ENCODE data around the gene WDFY4.

Gene WDFY4

DNA sequence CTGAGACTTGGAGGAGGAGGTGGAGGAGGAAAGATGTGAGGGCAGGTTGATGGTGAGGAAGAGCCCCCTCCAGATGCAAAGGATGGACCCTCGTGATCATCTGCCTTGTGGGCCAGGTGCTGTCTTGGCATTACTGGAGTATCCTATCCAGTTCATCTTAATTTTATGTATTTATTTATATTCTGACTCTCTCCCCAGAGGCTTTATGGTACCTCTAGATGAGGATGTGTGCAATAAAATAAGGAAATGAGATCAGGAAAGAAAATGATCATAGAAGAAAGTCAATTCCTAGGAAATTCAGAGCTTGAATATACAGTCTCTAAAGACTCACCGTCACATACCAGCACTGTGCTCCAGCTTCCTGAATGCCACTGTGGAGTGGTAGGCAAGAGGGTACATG lies 160.8 kb downstream of the WDFY4 start:
- H3K4me2 ChIP-seq, result no peak overlapping the region

DNA sequence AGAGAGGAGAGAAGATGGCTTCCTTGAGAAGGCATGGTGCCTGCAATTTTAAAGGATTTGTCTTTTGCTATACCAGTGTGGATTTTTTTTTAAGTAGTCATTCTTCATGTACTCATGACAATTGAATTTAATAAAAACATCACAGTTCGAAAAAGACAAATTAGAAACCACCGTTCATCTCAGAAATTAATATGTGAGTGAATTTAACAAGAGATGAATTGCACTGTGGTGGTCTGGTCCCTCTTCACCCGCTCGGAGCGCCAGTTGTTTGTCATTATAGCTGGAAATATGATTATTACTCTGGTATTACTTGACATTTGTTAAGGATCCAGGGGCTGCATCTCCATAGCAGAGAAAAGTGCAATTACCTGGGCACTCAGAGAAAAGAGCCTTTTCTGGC lies 163.0 kb downstream of the WDFY4 start:
- H3K9ac ChIP-seq, result no peak overlapping the region
- H3K4me3 ChIP-seq, result no peak overlapping the region
- no peaks in the 10 kb centered on the region for H3K27me3 ChIP-seq
- no peaks in the 10 kb centered on the region for H3K36me3 ChIP-seq
- H3K9me3 ChIP-seq, result no peaks in the 10 kb centered on the region
- no peaks in the 10 kb centered on the region for H4K20me1 ChIP-seq
- no peak overlapping the region for H3K4me2 ChIP-seq
- no peak for TF ChIP-seq Cebpa-rat (IDR thresholded peaks at IDR 0.05)
- H3K27ac ChIP-seq, result no peak overlapping the region
- no peaks in the 10 kb centered on the region for H3K4me1 ChIP-seq

More for the DNA sequence above, 160.8 kb downstream of the WDFY4 start:
- no peak for TF ChIP-seq Cebpa-rat (IDR thresholded peaks at IDR 0.05)
- no peak overlapping the region for H3K27ac ChIP-seq
- H3K36me3 ChIP-seq, result no peaks in the 10 kb centered on the region
- no peak overlapping the region for H3K4me3 ChIP-seq
- H3K27me3 ChIP-seq, result no peaks in the 10 kb centered on the region
- no peaks in the 10 kb centered on the region for H4K20me1 ChIP-seq
- H3K9ac ChIP-seq, result no peak overlapping the region
- H3K4me1 ChIP-seq, result no peaks in the 10 kb centered on the region
- H3K9me3 ChIP-seq, result no peaks in the 10 kb centered on the region

DNA sequence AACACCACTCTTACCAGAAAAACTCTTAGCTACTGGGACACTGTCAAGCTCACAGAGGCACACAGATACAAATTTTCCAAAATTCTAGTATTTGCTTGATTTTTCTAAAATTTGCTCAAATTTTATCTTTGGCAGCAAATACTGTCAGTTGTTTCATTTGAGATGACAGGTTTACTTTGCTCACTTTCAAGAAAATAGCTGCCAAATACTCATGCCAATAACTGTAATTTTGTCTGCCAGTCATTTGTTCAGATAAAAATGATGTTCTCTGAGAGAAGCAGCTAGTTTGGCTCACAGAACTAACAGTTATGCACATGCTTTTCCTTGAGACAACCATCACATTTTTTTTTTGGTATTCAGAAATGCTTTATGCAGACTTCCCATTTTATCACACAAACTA lies 172.2 kb downstream of the WDFY4 start:
- H3K9me3 ChIP-seq, result no peaks in the 10 kb centered on the region
- no peaks in the 10 kb centered on the region for H3K36me3 ChIP-seq
- no peaks in the 10 kb centered on the region for H3K4me1 ChIP-seq
- no peak for TF ChIP-seq Cebpa-rat (IDR thresholded peaks at IDR 0.05)
- H4K20me1 ChIP-seq, result no peaks in the 10 kb centered on the region
- no peak overlapping the region for H3K4me2 ChIP-seq
- no peak overlapping the region for H3K27ac ChIP-seq
- H3K9ac ChIP-seq, result no peak overlapping the region
- no peaks in the 10 kb centered on the region for H3K27me3 ChIP-seq
- no peak overlapping the region for H3K4me3 ChIP-seq

DNA sequence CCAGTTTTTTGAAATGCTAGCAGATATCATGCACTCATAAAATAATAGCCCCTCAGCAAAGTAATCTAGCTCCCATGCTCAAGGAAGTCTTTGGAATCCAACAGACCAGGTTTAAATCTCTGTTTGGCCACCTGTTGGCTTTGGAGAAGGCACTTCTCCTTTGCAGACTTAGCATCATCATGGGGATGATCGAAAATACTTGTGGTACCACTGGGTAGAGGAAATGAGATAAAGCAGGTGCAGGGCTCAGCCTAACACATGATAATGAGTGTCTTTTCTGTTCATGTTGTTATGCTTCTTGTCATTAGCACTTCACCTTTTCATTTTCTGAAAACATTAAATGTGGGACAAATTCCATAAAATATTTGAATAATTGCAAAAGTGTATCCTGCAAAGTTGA lies 187.6 kb downstream of the WDFY4 start:
- no peak overlapping the region for H3K4me2 ChIP-seq
- H4K20me1 ChIP-seq, result no peaks in the 10 kb centered on the region
- no peaks in the 10 kb centered on the region for H3K9me3 ChIP-seq
- no peaks in the 10 kb centered on the region; the same call in 1 of the 2 replicates for H3K36me3 ChIP-seq
- no peak overlapping the region for H3K9ac ChIP-seq
- H3K4me1 ChIP-seq, result no peaks in the 10 kb centered on the region
- H3K27ac ChIP-seq, result no peak overlapping the region
- H3K27me3 ChIP-seq, result no peaks in the 10 kb centered on the region
- TF ChIP-seq Cebpa-rat (IDR thresholded peaks at IDR 0.05), result no peak
- H3K4me3 ChIP-seq, result no peak overlapping the region

DNA sequence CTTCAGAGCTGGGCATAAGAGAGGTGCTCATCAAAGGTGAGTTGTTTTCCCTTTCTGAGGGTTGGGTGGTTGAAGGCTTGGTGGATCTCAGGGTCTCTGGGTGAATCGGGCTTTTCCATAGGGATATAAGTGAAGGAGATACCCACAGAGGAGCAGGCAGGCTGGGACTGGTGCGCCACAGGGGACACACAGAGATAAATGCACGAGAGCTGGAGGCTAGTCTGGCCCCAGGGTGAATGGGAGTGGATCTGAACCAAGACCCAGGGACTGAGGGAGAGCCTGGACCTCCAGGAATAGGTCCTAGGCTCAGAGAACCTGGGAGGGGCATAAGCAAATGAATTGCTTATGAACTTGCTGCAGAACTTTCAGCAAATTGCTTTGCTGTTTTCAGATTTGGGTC lies 193.4 kb downstream of the WDFY4 start:
- Histone ChIP-seq H4K20me1 (no peaks in the 10 kb centered on the region), H3K9ac (no peak overlapping the region), H3K27me3 (no peaks in the 10 kb centered on the region), H3K4me3 (no peak overlapping the region), H3K4me2 (no peak overlapping the region), H3K4me1 (no peaks in the 10 kb centered on the region), H3K9me3 (no peaks in the 10 kb centered on the region), H3K27ac (no peak overlapping the region), H3K36me3 (no peaks in the 10 kb centered on the region; the same call in 1 of the 2 replicates)
- TF ChIP-seq Cebpa-rat (IDR thresholded peaks at IDR 0.05), result no peak

DNA sequence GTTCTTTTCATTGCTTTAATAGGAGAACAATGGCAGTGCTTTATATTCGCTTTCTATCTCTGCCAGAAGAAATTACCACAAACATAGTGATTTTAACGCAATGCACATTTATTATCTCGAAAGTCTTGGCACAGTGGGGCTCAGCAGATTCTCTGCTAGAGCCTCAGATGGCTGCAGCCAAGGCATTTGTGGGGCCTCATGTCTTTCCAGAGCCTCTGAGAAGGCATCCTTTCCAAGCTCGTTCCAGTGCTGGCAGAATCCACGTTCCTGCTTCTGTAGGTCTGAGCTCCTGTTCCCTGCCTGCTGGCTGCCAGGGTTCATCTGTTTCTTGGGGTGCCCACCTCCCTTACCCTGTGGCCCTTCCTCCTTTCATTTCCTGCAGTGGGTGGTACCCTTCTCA lies 194.8 kb downstream of the WDFY4 start:
- Histone ChIP-seq H3K9me3 (no peaks in the 10 kb centered on the region), H3K4me1 (no peaks in the 10 kb centered on the region), H3K4me3 (no peak overlapping the region), H3K27me3 (no peaks in the 10 kb centered on the region), H3K36me3 (no peaks in the 10 kb centered on the region), H3K27ac (no peak overlapping the region), H4K20me1 (no peaks in the 10 kb centered on the region), H3K9ac (no peak overlapping the region), H3K4me2 (no peak overlapping the region)
- no peak for TF ChIP-seq Cebpa-rat (IDR thresholded peaks at IDR 0.05)

DNA sequence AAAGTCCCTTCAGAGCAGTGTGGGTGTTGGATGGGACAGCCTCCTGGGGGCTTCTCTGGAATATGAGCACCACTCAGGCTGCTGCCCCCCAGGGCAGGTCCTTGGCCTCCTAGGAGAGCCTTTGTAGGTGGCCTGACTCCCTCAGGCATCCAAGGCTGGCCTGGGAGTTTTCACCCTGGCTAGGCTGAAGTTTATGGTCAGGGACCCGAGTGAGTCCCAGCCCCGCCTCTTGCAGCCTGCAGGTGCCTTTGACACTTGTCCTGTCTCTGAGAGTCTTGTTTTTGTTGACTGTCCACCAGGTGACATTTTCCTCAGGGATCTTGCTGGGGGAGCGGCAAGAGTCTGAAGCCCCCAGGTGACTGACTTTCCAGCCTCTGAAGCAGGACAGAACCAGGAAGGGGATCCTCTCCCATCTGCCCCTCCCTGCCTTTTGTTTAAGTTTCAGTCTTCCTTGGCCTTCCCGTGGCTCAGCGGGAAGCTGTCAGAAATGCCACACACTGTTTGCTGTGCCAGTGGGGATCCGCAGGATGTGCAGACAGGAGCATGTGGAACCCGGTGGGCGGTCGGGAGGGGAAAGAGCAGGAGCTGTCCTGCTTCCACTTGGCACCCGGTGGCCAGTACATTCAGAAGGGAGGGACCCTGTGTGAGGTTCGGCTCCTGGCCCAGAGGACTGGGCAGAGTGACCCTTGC lies 195.5 kb downstream of the WDFY4 start:
- no peak for TF ChIP-seq Cebpa-rat (IDR thresholded peaks at IDR 0.05)
- H3K27me3 ChIP-seq, result no peaks in the 10 kb centered on the region
- no peak overlapping the region for H3K9ac ChIP-seq
- H4K20me1 ChIP-seq, result no peaks in the 10 kb centered on the region
- H3K4me1 ChIP-seq, result no peaks in the 10 kb centered on the region
- no peak overlapping the region for H3K27ac ChIP-seq
- H3K36me3 ChIP-seq, result no peaks in the 10 kb centered on the region
- H3K4me3 ChIP-seq, result no peak overlapping the region
- H3K9me3 ChIP-seq, result no peaks in the 10 kb centered on the region
- H3K4me2 ChIP-seq, result no peak overlapping the region

DNA sequence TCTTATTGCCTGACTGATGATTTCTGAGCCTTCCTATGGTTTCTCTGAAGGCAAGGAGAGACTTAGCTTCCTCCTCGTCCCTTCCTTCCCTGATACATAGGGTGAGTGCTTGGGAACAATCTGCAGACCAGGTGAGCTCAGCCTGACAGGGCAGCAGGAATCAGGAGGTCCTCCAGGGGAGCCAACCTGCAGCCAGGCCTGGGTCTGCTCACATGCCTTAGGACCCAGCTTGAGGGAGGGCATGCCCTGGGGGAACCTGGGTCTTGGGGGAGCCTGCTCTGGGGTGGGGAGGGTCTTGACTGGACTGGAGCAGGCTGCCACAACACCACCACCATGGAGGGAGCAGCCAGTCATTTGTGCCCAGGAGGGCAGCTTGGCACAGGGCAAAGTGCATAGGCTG lies 197.3 kb downstream of the WDFY4 start:
- Histone ChIP-seq H4K20me1 (no peaks in the 10 kb centered on the region), H3K4me1 (no peaks in the 10 kb centered on the region), H3K4me2 (no peak overlapping the region), H3K4me3 (no peak overlapping the region), H3K9me3 (no peaks in the 10 kb centered on the region), H3K36me3 (no peaks in the 10 kb centered on the region), H3K27ac (no peak overlapping the region), H3K27me3 (no peaks in the 10 kb centered on the region), H3K9ac (no peak overlapping the region)
- no peak for TF ChIP-seq Cebpa-rat (IDR thresholded peaks at IDR 0.05)

DNA sequence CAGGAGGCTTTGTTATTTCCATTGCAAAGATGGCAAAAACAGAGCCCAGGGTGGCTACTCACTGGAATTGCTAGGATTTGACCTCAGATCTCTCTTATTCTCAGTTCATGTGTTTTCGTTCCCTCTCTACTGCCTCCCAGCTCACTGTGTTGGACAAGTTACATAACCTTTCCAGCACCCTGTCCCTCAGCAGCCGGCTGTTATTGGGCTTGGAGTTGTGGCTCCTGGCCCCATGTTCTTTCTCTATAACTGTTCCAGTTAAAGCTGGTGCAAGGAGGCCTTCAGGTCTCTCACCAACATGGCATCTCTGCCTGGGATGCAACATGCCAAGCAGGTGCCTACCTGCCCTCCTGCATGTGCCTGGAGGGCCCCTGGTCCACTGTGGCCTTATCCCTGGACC lies 198.2 kb downstream of the WDFY4 start:
- no peak for TF ChIP-seq Cebpa-rat (IDR thresholded peaks at IDR 0.05)
- Histone ChIP-seq H3K9me3 (no peaks in the 10 kb centered on the region), H3K4me3 (no peak overlapping the region), H4K20me1 (no peaks in the 10 kb centered on the region), H3K4me2 (no peak overlapping the region), H3K27me3 (no peaks in the 10 kb centered on the region), H3K4me1 (no peaks in the 10 kb centered on the region), H3K9ac (no peak overlapping the region), H3K36me3 (no peaks in the 10 kb centered on the region), H3K27ac (no peak overlapping the region)

DNA sequence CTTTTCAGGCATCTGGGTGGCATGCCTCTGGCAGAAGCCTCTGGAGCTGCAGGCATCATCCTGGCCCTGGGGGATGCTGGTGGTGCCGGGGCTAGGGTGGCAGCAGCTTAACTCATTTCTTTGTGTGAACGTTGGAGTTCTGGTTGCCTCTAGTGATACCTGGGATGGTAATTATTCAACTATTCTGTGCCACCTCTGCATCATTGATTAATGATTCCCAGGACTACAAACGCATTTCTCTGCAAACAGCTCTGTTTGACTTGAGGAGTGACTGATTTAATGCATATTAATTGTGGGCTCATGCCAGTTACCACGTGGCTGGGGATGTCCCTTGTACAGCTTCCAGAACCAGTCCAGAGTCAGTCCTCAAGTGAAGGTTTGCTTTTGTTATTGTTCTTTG lies 199.0 kb downstream of the WDFY4 start:
- H3K27ac ChIP-seq, result no peak overlapping the region
- no peak for TF ChIP-seq Cebpa-rat (IDR thresholded peaks at IDR 0.05)
- H3K27me3 ChIP-seq, result no peaks in the 10 kb centered on the region
- H3K9me3 ChIP-seq, result no peaks in the 10 kb centered on the region
- H3K4me1 ChIP-seq, result no peaks in the 10 kb centered on the region
- no peaks in the 10 kb centered on the region for H3K36me3 ChIP-seq
- H3K4me2 ChIP-seq, result no peak overlapping the region
- H3K4me3 ChIP-seq, result no peak overlapping the region
- no peak overlapping the region for H3K9ac ChIP-seq
- no peaks in the 10 kb centered on the region for H4K20me1 ChIP-seq

Measured in BLaER1 (cell line).